ENCODE measurements around the gene CFDP1. TPM values are rescaled to one million over a fixed set of nuclear protein-coding genes. Genes with fewer than 3 reads are reported as not detected.

The CFDP1 gene
- total and polyA plus RNA-seq, 2 donors, result 71.0 to 78.8 TPM

DNA sequence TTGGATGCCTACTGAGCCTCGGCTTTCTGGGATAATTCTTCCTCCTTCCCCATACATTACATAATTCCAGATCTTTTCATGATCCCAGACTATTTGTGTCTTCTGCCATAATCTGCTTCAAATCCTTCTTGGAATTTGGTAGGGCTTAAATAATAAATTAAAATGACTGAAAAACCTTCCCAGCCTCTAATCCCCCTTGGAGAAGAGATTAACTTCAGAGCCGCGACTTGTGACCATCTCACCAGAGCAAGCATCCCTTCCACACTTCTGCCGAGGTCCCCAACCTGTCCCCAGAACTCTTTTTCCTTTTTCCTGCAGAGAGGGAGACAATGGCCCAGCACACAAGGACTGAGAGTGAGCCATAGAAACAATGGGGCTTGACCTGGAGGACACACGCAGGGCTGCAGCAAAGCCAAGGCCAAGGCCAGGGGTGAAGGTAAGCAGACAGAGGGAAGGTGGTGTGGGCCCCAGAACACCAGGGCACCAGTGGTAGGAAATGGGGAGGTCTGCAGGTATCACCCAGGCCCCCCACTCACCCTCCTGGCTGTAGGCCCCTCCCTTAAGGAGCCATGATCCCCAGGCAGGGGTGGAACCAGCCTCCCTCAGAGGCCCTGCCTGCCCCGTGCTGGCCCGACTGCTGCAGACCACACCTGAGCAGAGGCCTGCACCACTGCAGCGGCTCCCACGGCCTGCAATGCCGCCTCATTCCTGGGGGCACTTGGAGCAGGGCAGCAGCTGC, 172.3 kb downstream of the CFDP1 start:
- H3K4me1 ChIP-seq (ENCODE audit: insufficient read depth), result peaks cover 2% of the 10 kb centered on the region
- WGBS, result 57% methylated on average over 10 of the region's 10 CpGs
- DNase-seq (ENCODE audit: extremely low spot score), result no peak
- no peaks in the 10 kb centered on the region for H3K36me3 ChIP-seq (ENCODE audit: insufficient read depth)
- no peak overlapping the region for H3K27ac ChIP-seq (ENCODE audit: low read depth)
- no peak overlapping the region for H3K4me3 ChIP-seq (ENCODE audit: low read depth, low read length)

GRCh38 chr16:75258807-75259141, 174.5 kb downstream of the CFDP1 start:
- 64% methylated on average over 6 of the region's 6 CpGs for WGBS
- DNase-seq (ENCODE audit: extremely low spot score), result no peak
- Histone ChIP-seq H3K4me1 (ENCODE audit: insufficient read depth) (peaks cover under 1% of the 10 kb centered on the region), H3K4me3 (ENCODE audit: low read depth, low read length) (no peak overlapping the region), H3K36me3 (ENCODE audit: insufficient read depth) (no peaks in the 10 kb centered on the region), H3K27ac (ENCODE audit: low read depth) (no peak overlapping the region)

DNA sequence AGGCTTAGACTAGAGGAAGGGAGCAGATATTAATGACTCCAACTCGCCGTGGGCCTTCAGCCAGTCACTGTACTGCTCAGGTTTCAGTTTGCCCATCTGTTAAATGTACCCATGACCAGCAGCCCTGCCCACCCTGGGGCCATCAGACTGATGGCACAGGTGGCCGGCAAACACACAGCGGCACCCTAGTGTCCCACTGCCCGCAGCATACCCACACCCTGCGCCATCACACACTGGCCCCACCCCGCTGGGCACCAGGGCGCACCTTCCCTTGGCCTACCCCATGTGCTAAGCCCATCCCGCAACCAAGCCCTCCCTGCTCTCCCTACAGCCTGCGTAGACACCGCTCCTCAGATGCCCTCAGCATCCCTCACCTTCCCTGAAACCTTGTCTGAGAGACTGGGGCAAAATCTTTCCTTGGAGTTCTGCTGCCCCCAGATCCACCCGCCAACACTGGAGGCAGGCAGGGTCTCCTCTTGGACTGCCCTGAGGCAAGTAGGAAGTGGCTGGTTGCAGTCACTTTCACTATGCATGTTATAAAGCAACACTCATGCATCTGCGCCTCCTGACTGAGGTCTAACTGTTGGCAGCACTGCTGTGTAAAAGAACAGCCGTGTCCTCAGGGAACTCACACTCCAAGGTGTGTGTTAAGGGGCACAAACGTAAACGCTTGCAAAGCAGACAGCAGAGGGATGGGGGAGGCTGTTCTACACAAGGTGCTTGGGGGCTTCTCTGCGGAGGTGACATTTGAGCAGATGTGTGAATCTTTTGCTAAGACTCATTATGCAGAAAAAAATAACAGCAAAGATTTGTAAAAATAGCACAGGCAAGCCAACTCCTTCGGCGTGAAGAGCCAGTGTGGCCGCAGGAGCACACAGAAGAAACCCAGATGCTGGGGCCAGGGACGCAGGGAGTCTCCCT, 175.2 kb downstream of the CFDP1 start:
- Histone ChIP-seq H3K36me3 (ENCODE audit: insufficient read depth) (no peaks in the 10 kb centered on the region), H3K4me1 (ENCODE audit: insufficient read depth) (no peaks in the 10 kb centered on the region), H3K27ac (ENCODE audit: low read depth) (no peak overlapping the region), H3K4me3 (ENCODE audit: low read depth, low read length) (no peak overlapping the region)
- 78% methylated on average over 21 of the region's 21 CpGs for WGBS
- DNase-seq (ENCODE audit: extremely low spot score), result no peak

GRCh38 chr16:75256696-75257343, 176.5 kb downstream of the CFDP1 start:
- no peak overlapping the region for H3K4me3 ChIP-seq (ENCODE audit: low read depth, low read length)
- no peak overlapping the region for H3K27ac ChIP-seq (ENCODE audit: low read depth)
- WGBS, result 35% methylated on average over 14 of the region's 14 CpGs
- no peak for DNase-seq (ENCODE audit: extremely low spot score)
- H3K4me1 ChIP-seq (ENCODE audit: insufficient read depth), result no peaks in the 10 kb centered on the region
- no peaks in the 10 kb centered on the region for H3K36me3 ChIP-seq (ENCODE audit: insufficient read depth)

- Histone ChIP-seq H3K4me1 (ENCODE audit: insufficient read depth) (no peaks in the 10 kb centered on the region), H3K4me3 (ENCODE audit: low read depth, low read length) (no peak overlapping the region)
- 61% methylated on average over 12 of the region's 12 CpGs for WGBS
Measured at GRCh38 chr16:75256059-75256571, 177.2 kb downstream of the CFDP1 start.

DNA sequence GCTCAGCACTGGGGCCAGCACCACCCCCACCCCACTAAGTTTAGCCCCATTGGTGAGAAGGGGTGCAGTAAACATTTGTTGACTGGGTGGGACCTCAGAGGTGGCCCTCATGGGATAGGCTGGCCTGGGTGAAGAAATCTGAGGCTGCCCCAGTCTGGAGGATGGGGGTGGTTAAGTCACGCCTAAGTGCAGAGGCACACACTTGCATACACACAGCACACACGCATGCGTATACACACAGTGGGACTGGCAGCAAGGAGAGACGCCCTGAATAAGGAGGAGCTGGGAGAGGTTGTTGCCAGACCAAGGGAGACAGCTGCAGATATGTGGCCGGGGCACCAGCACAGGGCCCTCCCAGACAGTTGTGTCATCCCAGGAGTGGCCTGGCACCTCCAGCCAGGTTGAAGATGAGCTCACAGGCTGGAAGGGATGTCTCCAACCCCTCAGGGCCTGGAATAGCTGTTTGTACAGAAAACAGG, 178.9 kb downstream of the CFDP1 start:
- WGBS, result 50% methylated on average over 5 of the region's 5 CpGs
- no peak overlapping the region for H3K27ac ChIP-seq (ENCODE audit: low read depth)
- H3K4me1 ChIP-seq (ENCODE audit: insufficient read depth), result no peaks in the 10 kb centered on the region
- H3K36me3 ChIP-seq (ENCODE audit: insufficient read depth), result no peaks in the 10 kb centered on the region
- no peak for DNase-seq (ENCODE audit: extremely low spot score)
- H3K4me3 ChIP-seq (ENCODE audit: low read depth, low read length), result no peak overlapping the region

More at GRCh38 chr16:75256059-75256571, 177.2 kb downstream of the CFDP1 start:
- DNase-seq (ENCODE audit: extremely low spot score), result no peak
- Histone ChIP-seq H3K27ac (ENCODE audit: low read depth) (no peak overlapping the region), H3K36me3 (ENCODE audit: insufficient read depth) (no peaks in the 10 kb centered on the region)

GRCh38 chr16:75252946-75253911, 180.1 kb downstream of the CFDP1 start:
- 35% methylated on average over 15 of the region's 15 CpGs for WGBS
- Histone ChIP-seq H3K36me3 (ENCODE audit: insufficient read depth) (no peaks in the 10 kb centered on the region), H3K4me3 (ENCODE audit: low read depth, low read length) (no peak overlapping the region), H3K27ac (ENCODE audit: low read depth) (peak overlapping the region; percentile 18), H3K4me1 (ENCODE audit: insufficient read depth) (no peaks in the 10 kb centered on the region)
- DNase-seq (ENCODE audit: extremely low spot score), result no peak

DNA sequence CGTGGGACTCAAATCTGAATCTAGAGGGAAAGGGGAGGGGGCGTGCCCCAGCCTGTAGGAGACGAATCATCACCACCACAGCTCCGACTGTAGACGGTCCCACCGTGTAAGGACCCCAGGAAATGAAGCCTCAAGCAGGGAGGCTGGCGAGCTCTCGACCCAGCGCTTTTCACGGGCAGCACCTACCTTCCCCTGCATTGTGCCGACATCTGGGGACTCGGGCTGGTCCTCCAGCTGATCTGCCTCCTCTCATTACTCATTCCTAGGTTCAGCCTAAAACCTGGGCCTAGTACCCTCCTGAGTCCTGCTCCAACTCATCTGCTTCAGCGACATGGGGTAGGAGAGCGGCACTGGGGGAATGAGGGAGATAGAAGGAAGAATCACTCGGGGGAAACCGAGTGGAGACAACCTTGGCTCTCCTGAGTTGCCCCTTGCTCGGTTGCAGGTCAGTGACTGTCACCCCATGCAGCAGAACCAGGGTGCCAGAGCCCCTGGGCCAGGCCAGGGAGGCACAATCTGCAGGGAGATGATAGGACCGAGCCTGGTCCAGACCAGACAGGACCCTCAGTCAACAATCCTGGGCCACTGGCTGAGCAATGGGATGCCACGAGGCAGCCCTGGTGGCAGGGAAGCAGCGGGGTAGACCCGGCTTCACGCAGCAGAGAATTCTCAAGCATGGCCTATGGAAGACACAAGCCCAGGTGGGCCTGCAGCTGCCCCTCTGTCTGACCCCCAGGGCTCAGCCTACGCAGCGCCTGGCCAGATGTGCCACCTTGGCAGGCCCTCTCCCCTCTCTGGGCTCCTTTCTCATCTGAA, 181.0 kb downstream of the CFDP1 start:
- Histone ChIP-seq H3K27ac (ENCODE audit: low read depth) (peak overlapping the region; percentile 13), H3K4me3 (ENCODE audit: low read depth, low read length) (no peak overlapping the region), H3K36me3 (ENCODE audit: insufficient read depth) (no peaks in the 10 kb centered on the region), H3K4me1 (ENCODE audit: insufficient read depth) (no peaks in the 10 kb centered on the region)
- no peak for DNase-seq (ENCODE audit: extremely low spot score)
- 56% methylated on average over 24 of the region's 24 CpGs for WGBS

DNA sequence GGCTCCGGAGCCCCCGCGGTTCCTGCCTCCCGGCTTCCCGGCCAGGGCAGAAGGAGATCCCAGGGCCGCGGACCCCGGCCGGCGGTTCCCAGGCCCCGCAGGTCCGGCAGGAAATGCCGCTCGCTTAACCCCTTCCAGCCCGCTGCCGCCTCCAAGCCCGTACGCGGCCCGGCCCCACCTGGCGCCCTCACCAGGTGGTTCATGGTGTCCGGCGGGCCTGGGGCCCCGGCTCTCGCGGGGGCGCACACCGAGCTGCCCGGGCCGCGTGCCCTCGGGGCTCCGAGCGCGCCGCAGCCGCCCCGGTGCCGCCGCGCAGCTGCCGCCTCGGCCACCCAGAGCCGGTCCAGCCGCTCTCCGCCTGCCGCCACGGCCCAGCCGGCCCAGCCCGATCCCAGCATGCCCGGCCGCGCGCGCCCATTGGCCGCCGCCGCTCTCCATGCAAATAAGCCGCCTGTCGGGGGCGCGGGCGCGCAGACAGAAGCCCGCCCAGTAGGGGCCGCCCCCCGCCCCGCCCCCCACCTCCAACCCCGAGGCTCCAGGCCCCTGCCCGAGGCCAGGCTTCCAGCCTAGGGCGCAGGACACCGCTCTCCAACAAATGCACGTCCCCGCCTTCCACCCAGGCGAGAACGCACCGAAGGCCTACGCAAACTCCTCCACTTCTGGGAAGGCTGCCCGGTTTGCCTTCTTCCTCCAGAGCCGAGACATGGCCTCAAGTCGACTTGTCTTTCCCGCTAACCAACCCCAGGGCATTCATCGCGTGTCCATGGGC, 181.8 kb downstream of the CFDP1 start, which contains the start of gene BCAR1:
TSS of gene BCAR1 (minus strand) at position 345 of the 769 bp plus-strand sequence. CDS start at position 203, 142 bp downstream.
- WGBS, result 1% methylated on average over 84 of the region's 84 CpGs
- no peaks in the 10 kb centered on the region for H3K36me3 ChIP-seq (ENCODE audit: insufficient read depth)
- H3K4me1 ChIP-seq (ENCODE audit: insufficient read depth), result no peaks in the 10 kb centered on the region
- peak; percentile 56 for DNase-seq (ENCODE audit: extremely low spot score)
- H3K4me3 ChIP-seq (ENCODE audit: low read depth, low read length), result peak within 1 kb of the TSS; percentile 75
- peak within 1 kb of the TSS; percentile 58 for H3K27ac ChIP-seq (ENCODE audit: low read depth)

DNA sequence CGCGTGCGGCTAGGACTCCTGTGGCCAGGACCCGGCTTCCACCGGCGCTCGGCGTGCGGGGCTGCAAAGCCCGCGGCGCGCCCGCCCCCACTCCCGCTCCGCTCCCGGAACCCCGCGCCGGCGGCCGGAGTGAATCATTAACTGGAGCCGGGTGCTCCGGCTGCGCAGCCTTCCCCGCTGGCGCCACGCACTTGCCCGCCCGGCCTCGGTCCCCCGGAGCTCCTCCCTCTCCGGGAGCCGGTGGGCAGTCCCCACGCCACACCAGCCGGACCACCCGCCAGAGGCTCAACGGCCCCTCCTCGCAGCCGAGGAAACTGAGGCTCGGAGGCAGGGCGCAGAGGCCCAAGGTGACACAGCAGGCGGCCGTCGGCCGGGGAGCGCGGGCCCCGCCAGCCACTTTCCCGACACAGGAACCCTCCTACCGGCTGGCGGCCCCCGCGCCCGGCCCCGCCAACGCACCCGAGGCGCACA, 182.5 kb downstream of the CFDP1 start:
- no peaks in the 10 kb centered on the region for H3K36me3 ChIP-seq (ENCODE audit: insufficient read depth)
- peak overlapping the region; percentile 58 for H3K27ac ChIP-seq (ENCODE audit: low read depth)
- under 1% methylated on average over 59 of the region's 59 CpGs for WGBS
- no peak for DNase-seq (ENCODE audit: extremely low spot score)
- H3K4me3 ChIP-seq (ENCODE audit: low read depth, low read length), result peak overlapping the region; percentile 75
- no peaks in the 10 kb centered on the region for H3K4me1 ChIP-seq (ENCODE audit: insufficient read depth)

DNA sequence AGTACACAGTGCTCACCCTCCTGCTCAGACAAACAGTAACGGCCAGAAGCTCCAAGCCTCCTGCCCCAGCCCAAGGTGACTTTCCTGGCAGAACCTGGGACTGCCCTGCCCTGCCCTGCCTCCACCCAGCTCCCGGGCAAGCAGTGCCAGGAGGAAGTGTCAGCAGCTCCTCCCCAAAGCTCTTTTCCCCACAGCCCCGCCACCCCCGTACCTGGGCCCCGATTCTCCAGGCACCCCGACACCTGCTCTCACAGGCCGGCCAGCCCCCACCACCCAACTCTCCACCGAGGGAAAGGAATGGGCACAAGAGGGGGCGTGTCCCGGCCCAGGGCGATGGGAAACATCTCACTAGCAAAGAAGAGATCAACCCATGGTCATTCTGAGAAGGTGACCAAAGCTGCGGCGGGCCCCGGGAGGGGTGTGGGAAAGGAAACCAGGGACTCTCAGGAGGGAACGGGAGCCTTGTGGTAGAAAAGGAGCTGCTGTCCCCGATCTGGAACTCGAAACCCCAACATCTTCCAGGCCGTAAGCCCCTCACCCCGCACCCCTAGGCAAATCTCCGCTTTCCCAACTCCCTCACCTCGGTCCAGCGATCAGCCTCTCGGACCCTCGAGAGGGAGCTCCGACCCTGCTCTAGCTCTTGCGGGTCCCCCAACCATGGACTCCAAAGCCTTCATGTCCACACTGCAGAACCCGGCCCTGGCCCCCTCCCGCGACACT, 183.1 kb downstream of the CFDP1 start:
- no peaks in the 10 kb centered on the region for H3K36me3 ChIP-seq (ENCODE audit: insufficient read depth)
- 7% methylated on average over 29 of the region's 29 CpGs for WGBS
- no peak for DNase-seq (ENCODE audit: extremely low spot score)
- H3K27ac ChIP-seq (ENCODE audit: low read depth), result no peak overlapping the region
- peak overlapping the region; percentile 75 for H3K4me3 ChIP-seq (ENCODE audit: low read depth, low read length)
- H3K4me1 ChIP-seq (ENCODE audit: insufficient read depth), result no peaks in the 10 kb centered on the region
